GM10248 (cell line): ENCODE results near the gene ZDHHC24.

Experiments used
- CTCF ChIA-PET: fragments of 300-600 bp; sonication (Branson Sonifier 250); formaldehyde crosslinking; extraction: SDS; loops from one replicate; lab custom pipeline; 2021; ENCODE audit warnings: antibody characterized with exemption; lab: Yijun Ruan, JAX
- POLR2A ChIA-PET: fragments of 350-650 bp; sonication (Branson Sonifier 250); formaldehyde crosslinking; extraction: SDS; loops from one replicate; lab custom pipeline; 2020; ENCODE audit warnings: antibody characterized with exemption; lab: Yijun Ruan, JAX
- DNase-seq: peaks from one replicate; pipeline ENCODE4 v3.0.0; 2012; ENCODE audit errors: extremely low spot score
- TF ChIP-seq, protein P1 (sequence below): IDR thresholded peaks from 2 replicates; pipeline ENCODE4 v1.5.1; 2012; ENCODE audit warnings: mild to moderate bottlenecking, low read depth; ENCODE audit errors: extremely low read depth, missing control alignments, control extremely low read depth

The ZDHHC24 gene

DNA sequence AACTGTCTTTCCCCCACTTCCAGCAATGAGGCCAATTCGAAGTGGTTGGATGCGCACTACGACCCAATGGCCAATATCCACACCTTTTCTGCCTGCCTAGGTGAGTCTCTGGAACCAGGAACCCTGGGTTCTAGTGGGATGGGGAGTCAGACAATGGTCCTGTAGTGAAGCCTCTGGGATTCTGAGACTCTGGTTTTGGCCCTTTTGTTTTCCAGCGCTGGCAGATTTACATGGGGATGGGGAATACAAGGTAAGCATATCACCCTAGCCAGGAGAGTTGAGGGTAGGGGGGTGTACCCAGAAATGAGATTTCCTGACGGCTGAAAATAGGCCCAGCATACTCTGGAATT lies 34.9 kb downstream of the ZDHHC24 start:
- CTCF ChIA-PET, result interaction anchor here (0.9 to 1.9 kb wide), 5 partner anchors 20 to 167 kb away, joined by 3 to 7 read pairs (median 3); partner anchors contain the start of genes DPP3 and RBM4B
- no peak for DNase-seq
- POLR2A ChIA-PET, result no interaction called here
- TF ChIP-seq, protein P1, sequence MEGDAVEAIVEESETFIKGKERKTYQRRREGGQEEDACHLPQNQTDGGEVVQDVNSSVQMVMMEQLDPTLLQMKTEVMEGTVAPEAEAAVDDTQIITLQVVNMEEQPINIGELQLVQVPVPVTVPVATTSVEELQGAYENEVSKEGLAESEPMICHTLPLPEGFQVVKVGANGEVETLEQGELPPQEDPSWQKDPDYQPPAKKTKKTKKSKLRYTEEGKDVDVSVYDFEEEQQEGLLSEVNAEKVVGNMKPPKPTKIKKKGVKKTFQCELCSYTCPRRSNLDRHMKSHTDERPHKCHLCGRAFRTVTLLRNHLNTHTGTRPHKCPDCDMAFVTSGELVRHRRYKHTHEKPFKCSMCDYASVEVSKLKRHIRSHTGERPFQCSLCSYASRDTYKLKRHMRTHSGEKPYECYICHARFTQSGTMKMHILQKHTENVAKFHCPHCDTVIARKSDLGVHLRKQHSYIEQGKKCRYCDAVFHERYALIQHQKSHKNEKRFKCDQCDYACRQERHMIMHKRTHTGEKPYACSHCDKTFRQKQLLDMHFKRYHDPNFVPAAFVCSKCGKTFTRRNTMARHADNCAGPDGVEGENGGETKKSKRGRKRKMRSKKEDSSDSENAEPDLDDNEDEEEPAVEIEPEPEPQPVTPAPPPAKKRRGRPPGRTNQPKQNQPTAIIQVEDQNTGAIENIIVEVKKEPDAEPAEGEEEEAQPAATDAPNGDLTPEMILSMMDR, result no peak

DNA sequence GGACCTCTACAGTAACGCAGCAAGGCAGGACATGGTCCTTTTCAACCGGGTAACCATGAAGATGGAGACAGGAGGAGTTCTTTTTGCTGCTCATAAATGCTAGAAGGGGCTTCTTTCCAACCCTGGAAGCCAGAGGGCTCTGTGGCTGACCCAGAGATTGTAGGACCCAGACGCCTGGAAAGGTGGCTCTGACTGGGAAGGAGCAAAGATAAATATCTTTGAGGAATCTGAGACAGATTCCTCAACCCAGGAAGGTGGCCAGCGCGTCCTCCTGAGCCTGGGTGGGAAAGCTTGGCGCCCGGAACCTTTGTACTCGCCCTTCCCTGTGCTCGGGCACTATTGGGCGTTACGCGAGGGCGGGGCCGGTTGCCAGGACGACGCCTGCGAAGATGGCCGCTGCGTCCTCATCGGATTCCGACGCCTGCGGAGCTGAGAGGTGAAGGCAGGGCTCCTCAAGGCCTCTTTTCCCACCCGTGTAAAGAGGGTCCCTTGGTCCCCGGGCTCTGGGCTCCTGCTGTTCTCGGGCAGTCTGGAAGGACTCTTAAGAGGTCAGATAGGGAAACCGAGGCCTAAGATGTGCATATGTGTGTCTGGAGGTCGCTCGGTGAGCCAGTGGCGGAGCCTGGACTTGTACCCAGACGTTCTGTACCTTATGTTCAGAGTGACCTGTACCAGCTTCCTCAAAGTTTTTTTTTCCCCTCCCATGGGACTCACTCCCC lies 35.4 kb downstream of the ZDHHC24 start, which contains the start of gene BBS1:
Gene BBS1 (plus strand): TSS at position 365 of the 719 bp plus-strand sequence. CDS start 25 bp downstream, at position 390.
- TF ChIP-seq, protein P1, result no peak
- DNase-seq, result peak; percentile 91
- CTCF ChIA-PET, result interaction anchor here (0.9 to 1.9 kb wide), 6 partner anchors 20 to 168 kb away, joined by 3 to 7 read pairs (median 3); partner anchors contain the start of genes DPP3 and RBM4B
- POLR2A ChIA-PET, result no interaction called here

DNA sequence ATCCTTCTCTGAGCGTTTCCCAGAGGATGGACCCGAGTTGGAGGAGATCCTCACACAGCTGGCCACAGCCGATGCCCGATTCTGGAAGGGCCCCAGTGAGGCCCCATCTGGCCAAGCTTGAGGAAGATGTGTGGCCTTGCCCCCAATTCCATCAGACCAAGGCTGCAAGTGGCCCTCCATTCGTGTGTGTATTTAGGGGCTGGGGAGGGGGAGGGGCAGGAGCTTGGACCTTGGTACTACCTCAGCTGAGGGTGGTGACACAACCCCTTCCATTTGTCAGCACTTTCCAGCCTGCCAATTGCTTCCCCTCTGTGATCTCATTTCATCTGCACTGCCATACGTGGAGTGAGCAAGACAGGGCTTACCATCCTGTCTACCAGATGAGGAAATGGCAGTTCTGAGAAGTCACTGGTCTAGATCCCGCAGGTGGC lies 36.7 kb downstream of the ZDHHC24 start:
- TF ChIP-seq, protein P1, result no peak
- CTCF ChIA-PET, result interaction anchor here (1.1 to 1.9 kb wide), 4 partner anchors 23 to 169 kb away, joined by 3 to 7 read pairs (median 4); partner anchors contain the start of gene RBM4B
- POLR2A ChIA-PET, result no interaction called here
- no peak for DNase-seq

DNA sequence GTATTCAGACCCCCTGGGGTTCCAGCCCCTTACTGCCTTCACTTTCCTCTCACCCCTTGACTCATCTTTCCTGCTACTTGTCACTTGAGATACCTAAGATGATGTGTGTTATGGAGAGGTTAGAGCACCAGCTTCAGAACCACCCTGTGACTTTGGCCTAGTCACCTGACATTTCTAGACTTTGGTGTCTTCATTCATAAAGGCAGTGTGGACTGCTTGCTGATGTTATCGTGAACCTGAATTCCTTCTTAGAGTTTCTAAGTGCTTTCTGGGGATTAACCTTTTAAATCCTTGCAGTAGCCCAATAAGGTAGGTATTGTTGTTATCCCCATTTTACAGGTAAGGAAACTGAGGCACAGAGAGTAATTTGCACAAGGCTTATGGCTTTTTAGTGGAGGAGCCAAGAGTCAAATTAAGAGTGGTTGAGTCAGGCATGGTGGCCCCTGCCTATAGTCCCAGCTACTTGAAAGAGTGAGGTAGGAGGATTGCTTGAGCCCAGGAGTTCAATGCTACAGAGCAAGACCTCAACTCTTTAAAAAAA lies 40.5 kb downstream of the ZDHHC24 start:
- ChIA-PET POLR2A (no interaction called here), CTCF (no interaction called here)
- TF ChIP-seq, protein P1, result no peak
- DNase-seq, result no peak

DNA sequence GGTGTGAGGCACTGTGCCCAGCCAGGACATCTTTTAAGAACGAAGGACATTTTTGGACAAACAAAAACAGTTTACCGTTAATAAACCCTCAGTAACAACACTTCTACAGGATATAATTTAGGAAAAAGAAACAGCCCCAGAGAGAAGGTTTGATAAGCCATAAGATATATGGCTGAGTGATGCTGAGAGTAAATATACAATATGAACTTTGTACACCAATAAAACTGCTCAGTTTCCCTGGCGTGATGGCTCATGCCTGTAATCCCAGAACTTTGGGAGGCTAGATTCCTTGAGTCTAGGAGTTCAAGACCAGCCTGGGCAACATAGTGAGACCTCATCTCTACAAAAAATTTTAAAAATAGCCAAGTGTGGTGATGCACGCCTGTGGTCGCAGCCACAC lies 47.3 kb downstream of the ZDHHC24 start:
- POLR2A ChIA-PET, result no interaction called here
- DNase-seq, result no peak
- TF ChIP-seq, protein P1, result no peak
- CTCF ChIA-PET, result no interaction called here

DNA sequence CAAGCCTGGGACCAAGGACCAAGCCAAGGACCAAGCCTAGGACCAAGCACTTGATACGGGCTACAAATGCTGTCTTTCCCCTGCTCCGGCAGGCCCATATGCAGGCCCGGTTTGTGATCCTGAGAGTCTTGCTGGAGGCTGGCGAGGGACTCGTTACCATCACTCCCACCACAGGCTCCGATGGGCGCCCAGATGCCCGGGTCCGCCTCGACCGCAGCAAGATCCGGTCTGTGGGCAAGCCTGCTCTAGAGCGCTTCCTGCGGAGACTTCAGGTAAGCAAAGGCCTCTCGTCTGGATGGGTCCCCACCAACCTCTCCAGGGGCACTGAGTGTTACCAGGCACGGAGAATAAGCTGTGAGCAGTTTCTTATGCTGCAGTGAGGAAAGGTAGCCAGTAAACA lies 48.6 kb downstream of the ZDHHC24 start:
- TF ChIP-seq, protein P1, result no peak
- POLR2A ChIA-PET, result no interaction called here
- CTCF ChIA-PET, result interaction anchor here (1.2 kb wide), 1 partner anchor 88 kb away, joined by 4 read pairs; no protein-coding TSS in a partner anchor
- DNase-seq, result no peak
